SJCRH30 (cell line): ENCODE results near the gene ACTN1. TPM values are rescaled to one million over a fixed set of nuclear protein-coding genes. Genes with fewer than 3 reads are reported as not detected.

ENCODE experiments used
- DNase-seq, 2 experiments: peaks; one replicate each; pipeline ENCODE4 v3.0.0-alpha.2; 2015 to 2020
- H3K27ac ChIP-seq: fragments of 250-450 bp; sonication (Bioruptor Pico); 2 replicates; pipeline ENCODE4 v1.5.1; 2020; ENCODE audit warnings: mild to moderate bottlenecking, moderate library complexity
- H3K27me3 ChIP-seq: fragments of 250-450 bp; sonication (Bioruptor Pico); 2 replicates; pipeline ENCODE4 v1.5.1; 2020; ENCODE audit warnings: mild to moderate bottlenecking, moderate library complexity
- H3K36me3 ChIP-seq: fragments of 250-450 bp; sonication (Bioruptor Pico); 2 replicates; pipeline ENCODE4 v1.5.1; 2020; ENCODE audit warnings: mild to moderate bottlenecking, moderate library complexity
- H3K4me1 ChIP-seq: fragments of 250-450 bp; sonication (Bioruptor Pico); 2 replicates; pipeline ENCODE4 v1.5.1; 2020; ENCODE audit warnings: mild to moderate bottlenecking, moderate library complexity
- H3K4me3 ChIP-seq: fragments of 250-450 bp; sonication (Bioruptor Pico); 2 replicates; pipeline ENCODE4 v1.5.1; 2020; ENCODE audit warnings: mild to moderate bottlenecking, moderate library complexity
- H3K9me3 ChIP-seq: fragments of 250-450 bp; sonication (Bioruptor Pico); replicated peaks from 2 replicates; pipeline ENCODE4 v1.5.1; 2020; ENCODE audit warnings: mild to moderate bottlenecking, moderate library complexity
- total RNA-seq: library from RNA; depleted of rRNA; stranded (reverse); fragments of >200 nt; shearing (Covaris generic); gene quantifications from 2 replicates; pipeline ENCODE4 v1.2.3, GENCODE V29; 2014

Gene ACTN1
- total RNA-seq, 1 experiment from 2014 or later = 101 TPM

- Histone ChIP-seq H3K36me3 (peaks cover 53% of the 10 kb centered on the region), H3K27me3 (no peaks in the 10 kb centered on the region), H3K4me3 (no peak overlapping the region), H3K9me3 (no peaks in the 10 kb centered on the region), H3K4me1 (peaks cover 24% of the 10 kb centered on the region), H3K27ac (no peak overlapping the region)
- DNase-seq = no peak
Observed at GRCh38 chr14:68919129-68919927, 59.8 kb downstream of the ACTN1 start.

GRCh38 chr14:68918612-68919011 lies 60.5 kb downstream of the ACTN1 start:
- Histone ChIP-seq H3K36me3 (peaks cover 46% of the 10 kb centered on the region), H3K27ac (no peak overlapping the region), H3K9me3 (no peaks in the 10 kb centered on the region), H3K4me3 (no peak overlapping the region), H3K4me1 (peaks cover 20% of the 10 kb centered on the region), H3K27me3 (no peaks in the 10 kb centered on the region)
- DNase-seq = no peak

GRCh38 chr14:68916358-68916941 lies 62.7 kb downstream of the ACTN1 start:
- peaks cover 54% of the 10 kb centered on the region for H3K36me3 ChIP-seq

GRCh38 chr14:68913516-68913915 lies 65.6 kb downstream of the ACTN1 start:
- H3K4me3 ChIP-seq = no peak overlapping the region
- H3K4me1 ChIP-seq = no peaks in the 10 kb centered on the region
- H3K9me3 ChIP-seq = no peaks in the 10 kb centered on the region
- peaks cover 46% of the 10 kb centered on the region for H3K36me3 ChIP-seq
- no peak for DNase-seq
- H3K27me3 ChIP-seq = no peaks in the 10 kb centered on the region
- no peak overlapping the region for H3K27ac ChIP-seq

More at GRCh38 chr14:68916358-68916941, 62.7 kb downstream of the ACTN1 start:
- Histone ChIP-seq H3K4me1 (no peaks in the 10 kb centered on the region; the same call in 1 of the 2 replicates), H3K27me3 (no peaks in the 10 kb centered on the region), H3K4me3 (no peak overlapping the region), H3K27ac (no peak overlapping the region), H3K9me3 (no peaks in the 10 kb centered on the region)
- DNase-seq = no peak

- H3K4me3 ChIP-seq = no peak overlapping the region
- no peak overlapping the region for H3K27ac ChIP-seq
- H3K27me3 ChIP-seq = no peaks in the 10 kb centered on the region
- H3K4me1 ChIP-seq = no peaks in the 10 kb centered on the region
- DNase-seq = peak; percentile 72 to 90
- H3K36me3 ChIP-seq = peaks cover 37% of the 10 kb centered on the region
- no peaks in the 10 kb centered on the region for H3K9me3 ChIP-seq
Observed at GRCh38 chr14:68911594-68912227, 67.4 kb downstream of the ACTN1 start.

GRCh38 chr14:68910540-68910939 lies 68.6 kb downstream of the ACTN1 start:
- Histone ChIP-seq H3K4me1 (no peaks in the 10 kb centered on the region), H3K9me3 (no peaks in the 10 kb centered on the region), H3K27me3 (no peaks in the 10 kb centered on the region), H3K4me3 (no peak overlapping the region), H3K27ac (no peak overlapping the region), H3K36me3 (peaks cover 37% of the 10 kb centered on the region)
- DNase-seq = no peak

- H3K4me1 ChIP-seq = no peaks in the 10 kb centered on the region
- no peaks in the 10 kb centered on the region for H3K27me3 ChIP-seq
- peaks cover 44% of the 10 kb centered on the region for H3K36me3 ChIP-seq
- DNase-seq = no peak
- no peak overlapping the region for H3K4me3 ChIP-seq
- H3K9me3 ChIP-seq = no peaks in the 10 kb centered on the region
- H3K27ac ChIP-seq = no peak overlapping the region
Observed at GRCh38 chr14:68908803-68909202, 70.3 kb downstream of the ACTN1 start.

GRCh38 chr14:68908201-68908600 lies 70.9 kb downstream of the ACTN1 start:
- Histone ChIP-seq H3K27ac (no peak overlapping the region), H3K9me3 (no peaks in the 10 kb centered on the region), H3K4me1 (no peaks in the 10 kb centered on the region), H3K36me3 (peaks cover 40% of the 10 kb centered on the region), H3K27me3 (no peaks in the 10 kb centered on the region), H3K4me3 (no peak overlapping the region)
- no peak for DNase-seq

- no peaks in the 10 kb centered on the region for H3K27me3 ChIP-seq
- peaks cover 46% of the 10 kb centered on the region for H3K36me3 ChIP-seq
- no peak overlapping the region for H3K27ac ChIP-seq
- no peak overlapping the region for H3K4me3 ChIP-seq
- no peaks in the 10 kb centered on the region for H3K4me1 ChIP-seq
- no peaks in the 10 kb centered on the region for H3K9me3 ChIP-seq
- DNase-seq = no peak
Observed at GRCh38 chr14:68906439-68906838, 72.7 kb downstream of the ACTN1 start.

GRCh38 chr14:68905107-68905895 lies 73.8 kb downstream of the ACTN1 start:
- Histone ChIP-seq H3K36me3 (peaks cover 43% of the 10 kb centered on the region), H3K4me3 (no peak overlapping the region), H3K27ac (no peak overlapping the region), H3K4me1 (no peaks in the 10 kb centered on the region), H3K9me3 (no peaks in the 10 kb centered on the region), H3K27me3 (no peaks in the 10 kb centered on the region)
- no peak for DNase-seq

- no peak for DNase-seq
- Histone ChIP-seq H3K27me3 (no peaks in the 10 kb centered on the region), H3K27ac (no peak overlapping the region), H3K4me1 (no peaks in the 10 kb centered on the region), H3K9me3 (no peaks in the 10 kb centered on the region), H3K36me3 (peaks cover 46% of the 10 kb centered on the region), H3K4me3 (no peak overlapping the region)
Observed at GRCh38 chr14:68902357-68902756, 76.7 kb downstream of the ACTN1 start.

GRCh38 chr14:68899033-68899603 lies 80.0 kb downstream of the ACTN1 start:
- no peaks in the 10 kb centered on the region for H3K4me1 ChIP-seq
- H3K36me3 ChIP-seq = peaks cover 37% of the 10 kb centered on the region
- DNase-seq = no peak
- no peaks in the 10 kb centered on the region for H3K9me3 ChIP-seq
- H3K27ac ChIP-seq = no peak overlapping the region
- no peaks in the 10 kb centered on the region for H3K27me3 ChIP-seq
- no peak overlapping the region for H3K4me3 ChIP-seq

- Histone ChIP-seq H3K4me3 (no peak overlapping the region), H3K27me3 (no peaks in the 10 kb centered on the region), H3K36me3 (peaks cover 39% of the 10 kb centered on the region), H3K4me1 (no peaks in the 10 kb centered on the region), H3K27ac (no peak overlapping the region), H3K9me3 (no peaks in the 10 kb centered on the region)
- DNase-seq = no peak
Observed at GRCh38 chr14:68898248-68899032, 80.7 kb downstream of the ACTN1 start.
